Activated T-cell treated with anti-CD3 and anti-CD28 coated beads, Interleukin-2, amount 50 U/mL, for 24 hours (primary cell): ENCODE measurements around the gene SLC25A19.

Source experiments
- DNase-seq: peaks from one replicate; pipeline ENCODE4 v3.0.0-alpha.2; 2020
- H3K27ac Mint-ChIP-seq: 2 replicates; pipeline ENCODE4 v1.8.0; 2020; ENCODE audit warnings: mild to moderate bottlenecking, mixed read lengths
- H3K27me3 Mint-ChIP-seq: 2 replicates; pipeline ENCODE4 v1.8.0; 2020; ENCODE audit warnings: mixed read lengths
- H3K36me3 Mint-ChIP-seq: 2 replicates; pipeline ENCODE4 v1.8.0; 2020; ENCODE audit warnings: low read depth, mixed read lengths
- H3K4me1 Mint-ChIP-seq: 2 replicates; pipeline ENCODE4 v1.8.0; 2020; ENCODE audit warnings: low read depth, mixed read lengths
- H3K4me3 Mint-ChIP-seq: 2 replicates; pipeline ENCODE4 v1.8.0; 2020; ENCODE audit warnings: mild to moderate bottlenecking, moderate library complexity, mixed read lengths
- H3K9me3 Mint-ChIP-seq: 2 replicates; pipeline ENCODE4 v1.8.0; 2020; ENCODE audit warnings: mixed read lengths

Gene SLC25A19

GRCh38 chr17:75231741-75232464, 57.3 kb downstream of the SLC25A19 start:
- Mint-ChIP-seq H3K27me3 (no peaks in the 10 kb centered on the region), H3K27ac (peak overlapping the region; percentile 44), H3K4me3 (no peak overlapping the region), H3K4me1 (no peaks in the 10 kb centered on the region), H3K9me3 (no peaks in the 10 kb centered on the region), H3K36me3 (peaks cover 97% of the 10 kb centered on the region)
- no peak for DNase-seq

- Mint-ChIP-seq H3K4me3 (no peak overlapping the region), H3K27me3 (no peaks in the 10 kb centered on the region), H3K4me1 (no peaks in the 10 kb centered on the region), H3K36me3 (peaks cover 97% of the 10 kb centered on the region), H3K9me3 (no peaks in the 10 kb centered on the region), H3K27ac (peak overlapping the region; percentile 44)
- no peak for DNase-seq
These were observed 58.2 kb downstream of the SLC25A19 start for GRCh38 chr17:75231071-75231470.

GRCh38 chr17:75228847-75229246, 60.4 kb downstream of the SLC25A19 start:
- H3K27ac Mint-ChIP-seq: peak overlapping the region; percentile 26
- no peaks in the 10 kb centered on the region for H3K9me3 Mint-ChIP-seq
- no peak for DNase-seq
- no peak overlapping the region for H3K4me3 Mint-ChIP-seq
- peaks cover 12% of the 10 kb centered on the region for H3K4me1 Mint-ChIP-seq
- H3K36me3 Mint-ChIP-seq: peaks cover 96% of the 10 kb centered on the region
- H3K27me3 Mint-ChIP-seq: no peaks in the 10 kb centered on the region

GRCh38 chr17:75228305-75228704, 60.9 kb downstream of the SLC25A19 start:
- peaks cover 12% of the 10 kb centered on the region for H3K4me1 Mint-ChIP-seq
- H3K4me3 Mint-ChIP-seq: no peak overlapping the region
- H3K27ac Mint-ChIP-seq: peak overlapping the region; percentile 26
- peaks cover 95% of the 10 kb centered on the region for H3K36me3 Mint-ChIP-seq
- DNase-seq: no peak
- H3K9me3 Mint-ChIP-seq: no peaks in the 10 kb centered on the region
- H3K27me3 Mint-ChIP-seq: no peaks in the 10 kb centered on the region

GRCh38 chr17:75227729-75228128, 61.5 kb downstream of the SLC25A19 start:
- Mint-ChIP-seq H3K27me3 (no peaks in the 10 kb centered on the region), H3K36me3 (peaks cover 93% of the 10 kb centered on the region), H3K4me3 (no peak overlapping the region), H3K9me3 (no peaks in the 10 kb centered on the region), H3K27ac (no peak overlapping the region), H3K4me1 (peaks cover 12% of the 10 kb centered on the region)
- no peak for DNase-seq

- H3K9me3 Mint-ChIP-seq: no peaks in the 10 kb centered on the region
- H3K4me3 Mint-ChIP-seq: no peak overlapping the region
- H3K4me1 Mint-ChIP-seq: peaks cover 12% of the 10 kb centered on the region
- DNase-seq: no peak
- peaks cover 86% of the 10 kb centered on the region for H3K36me3 Mint-ChIP-seq
- no peaks in the 10 kb centered on the region for H3K27me3 Mint-ChIP-seq
- peak overlapping the region; percentile 79 for H3K27ac Mint-ChIP-seq
These were observed 64.2 kb downstream of the SLC25A19 start for GRCh38 chr17:75225016-75225415.
